NB4 (cell line): ENCODE results near the gene FANCC.

ENCODE experiments used
- POLR2A ChIP-seq: IDR thresholded peaks from 2 replicates; pipeline ENCODE4 v1.6.1; 2011; ENCODE audit warnings: mild to moderate bottlenecking; ENCODE audit not compliant: insufficient read length; ENCODE audit errors: extremely low read depth
- TF ChIP-seq, protein P1 (sequence below): IDR thresholded peaks from one replicate; pipeline ENCODE4 v1.5.1; 2012; ENCODE audit warnings: low read depth, low read length

DNA sequence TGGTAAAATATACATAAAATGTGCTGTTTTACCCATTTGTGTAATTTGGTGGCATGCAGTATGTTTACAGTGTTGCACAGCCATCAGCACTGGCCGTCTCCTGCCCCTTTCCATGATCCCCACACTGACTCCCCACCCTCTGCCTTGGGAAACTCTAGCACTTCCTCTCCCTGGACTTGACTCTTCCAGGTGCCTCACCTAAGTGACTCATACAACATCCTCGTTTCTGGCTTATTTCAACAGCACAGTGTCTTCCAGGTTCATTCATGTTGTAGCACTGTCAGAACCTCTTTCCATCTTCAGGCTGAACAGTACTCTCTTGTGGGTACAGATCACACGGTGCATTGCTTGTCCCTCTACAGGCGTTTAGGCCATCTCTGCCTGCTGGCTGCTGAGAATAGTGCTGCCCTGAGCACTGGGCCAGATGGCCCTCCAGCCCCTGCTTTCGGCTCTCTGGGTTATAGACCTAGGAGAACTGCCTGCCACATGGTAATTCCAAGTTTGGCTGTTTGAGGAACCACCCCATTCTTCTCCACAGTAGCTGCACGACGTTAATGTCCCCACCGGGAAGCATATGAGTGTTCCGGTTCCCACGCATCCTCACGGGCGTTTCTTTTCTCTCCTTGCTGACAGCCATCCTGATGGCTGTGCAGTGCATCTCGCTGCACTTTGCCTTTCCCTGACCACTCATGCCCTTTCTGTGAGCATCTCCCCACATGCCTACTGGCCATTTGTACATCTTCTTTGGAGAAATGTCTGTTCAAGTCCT, 211.8 kb downstream of the FANCC start:
- TF ChIP-seq, protein P1, sequence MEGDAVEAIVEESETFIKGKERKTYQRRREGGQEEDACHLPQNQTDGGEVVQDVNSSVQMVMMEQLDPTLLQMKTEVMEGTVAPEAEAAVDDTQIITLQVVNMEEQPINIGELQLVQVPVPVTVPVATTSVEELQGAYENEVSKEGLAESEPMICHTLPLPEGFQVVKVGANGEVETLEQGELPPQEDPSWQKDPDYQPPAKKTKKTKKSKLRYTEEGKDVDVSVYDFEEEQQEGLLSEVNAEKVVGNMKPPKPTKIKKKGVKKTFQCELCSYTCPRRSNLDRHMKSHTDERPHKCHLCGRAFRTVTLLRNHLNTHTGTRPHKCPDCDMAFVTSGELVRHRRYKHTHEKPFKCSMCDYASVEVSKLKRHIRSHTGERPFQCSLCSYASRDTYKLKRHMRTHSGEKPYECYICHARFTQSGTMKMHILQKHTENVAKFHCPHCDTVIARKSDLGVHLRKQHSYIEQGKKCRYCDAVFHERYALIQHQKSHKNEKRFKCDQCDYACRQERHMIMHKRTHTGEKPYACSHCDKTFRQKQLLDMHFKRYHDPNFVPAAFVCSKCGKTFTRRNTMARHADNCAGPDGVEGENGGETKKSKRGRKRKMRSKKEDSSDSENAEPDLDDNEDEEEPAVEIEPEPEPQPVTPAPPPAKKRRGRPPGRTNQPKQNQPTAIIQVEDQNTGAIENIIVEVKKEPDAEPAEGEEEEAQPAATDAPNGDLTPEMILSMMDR = no peak
- TF ChIP-seq POLR2A = no peak
